Stomach smooth muscle (tissue), 2 donors: ENCODE data around the gene SPATA6.

Experiments
- H3K27ac ChIP-seq: one replicate; pipeline ENCODE4 v1.7.0; 2013; ENCODE audit warnings: mild to moderate bottlenecking, low read length, inconsistent platforms
- H3K27me3 ChIP-seq, 2 donors: one replicate each; pipeline ENCODE4 v1.7.0; 2013; ENCODE audit warnings: low read length in 2 of 2; ENCODE audit not compliant: insufficient read depth in 2 of 2, control insufficient read depth in 1 of 2
- H3K36me3 ChIP-seq, 2 donors: one replicate each; pipeline ENCODE4 v1.7.0; 2013; ENCODE audit warnings: low read length in 2 of 2; ENCODE audit not compliant: control insufficient read depth in 2 of 2, insufficient read depth in 2 of 2
- H3K4me1 ChIP-seq: one replicate; pipeline ENCODE4 v1.7.0; 2013; ENCODE audit warnings: low read length; ENCODE audit not compliant: control insufficient read depth, insufficient read depth
- H3K4me3 ChIP-seq, 2 donors: one replicate each; pipeline ENCODE4 v1.7.0; 2013; ENCODE audit warnings: low read length in 2 of 2
- H3K9ac ChIP-seq, 2 donors: one replicate each; pipeline ENCODE4 v1.7.0; 2013; ENCODE audit warnings: low read length in 2 of 2, mild to moderate bottlenecking in 1 of 2
- H3K9me3 ChIP-seq, 2 donors: one replicate each; pipeline ENCODE4 v1.7.0; 2013; ENCODE audit warnings: low read length in 2 of 2; ENCODE audit not compliant: control insufficient read depth in 2 of 2
- donor health status: healthy.
- donor health status: Pancreatic carcinoma.

The SPATA6 gene

DNA sequence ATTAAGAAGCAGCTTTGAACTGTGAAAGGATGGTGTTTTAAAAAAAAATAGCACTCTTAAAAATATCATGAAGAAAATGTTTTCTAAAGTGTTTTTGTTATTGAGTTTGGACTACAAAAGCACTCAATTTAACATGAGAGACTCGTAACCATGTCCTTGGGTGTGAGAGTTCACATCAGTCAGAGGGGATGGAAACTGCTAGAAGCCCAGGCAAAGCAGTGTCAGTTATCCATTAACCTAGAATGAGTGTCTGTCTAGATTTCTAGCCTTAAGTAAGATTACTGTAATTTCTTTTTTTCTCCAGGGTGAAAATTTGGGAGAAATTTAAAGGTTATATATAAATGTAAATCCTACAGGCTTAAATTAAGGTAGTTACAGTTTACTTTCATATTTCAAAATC, 217.8 kb downstream of the SPATA6 start:
- Histone ChIP-seq H3K4me3 (no peak overlapping the region), H3K36me3 (no peaks in the 10 kb centered on the region), H3K4me1 (no peaks in the 10 kb centered on the region), H3K27me3 (no peaks in the 10 kb centered on the region), H3K27ac (no peak overlapping the region), H3K9me3 (no peaks in the 10 kb centered on the region), H3K9ac (no peak overlapping the region)

DNA sequence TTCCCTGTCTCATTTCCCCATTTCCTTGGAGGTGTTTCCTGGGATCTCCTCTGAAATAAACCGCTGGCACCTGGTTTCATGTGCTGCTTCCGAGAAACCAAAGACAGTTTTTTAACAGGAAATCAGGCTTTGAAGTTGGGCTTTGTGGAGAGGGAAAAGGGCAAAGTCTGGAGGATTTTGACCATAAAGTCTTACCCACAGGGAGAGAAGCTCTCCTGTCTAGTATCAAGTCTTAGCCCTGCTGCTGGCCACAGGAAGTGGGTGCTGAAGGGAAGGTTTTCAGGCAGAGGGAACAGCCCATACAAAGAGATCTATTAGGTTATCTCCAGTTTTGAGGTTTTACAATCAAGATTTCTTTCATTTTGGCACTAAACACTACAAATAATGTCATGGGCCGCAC, 220.2 kb downstream of the SPATA6 start:
- Histone ChIP-seq H3K9me3 (no peaks in the 10 kb centered on the region), H3K27me3 (no peaks in the 10 kb centered on the region), H3K27ac (no peak overlapping the region), H3K9ac (no peak overlapping the region), H3K36me3 (no peaks in the 10 kb centered on the region), H3K4me1 (no peaks in the 10 kb centered on the region), H3K4me3 (no peak overlapping the region)

DNA sequence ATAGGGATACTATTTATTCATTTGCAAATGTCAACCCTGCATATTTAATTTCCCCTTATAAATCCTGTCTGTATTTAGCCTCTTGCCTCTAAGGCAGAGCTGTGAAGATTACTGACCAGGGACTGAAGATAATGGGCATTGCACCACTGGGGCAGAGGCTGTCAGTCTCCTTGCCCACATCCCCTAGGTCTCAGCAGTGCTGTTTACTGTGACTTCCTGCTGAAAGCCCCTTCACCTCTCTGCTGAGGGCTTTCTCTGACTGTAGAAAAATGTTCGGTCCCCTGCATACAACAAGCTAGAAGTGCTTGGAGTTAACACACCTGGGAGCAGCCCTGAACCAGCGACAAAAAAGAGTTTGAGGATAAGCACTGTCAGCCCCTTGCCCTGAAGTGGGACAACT, 220.7 kb downstream of the SPATA6 start:
- H3K27me3 ChIP-seq = no peaks in the 10 kb centered on the region
- H3K36me3 ChIP-seq = no peaks in the 10 kb centered on the region
- no peaks in the 10 kb centered on the region for H3K4me1 ChIP-seq
- H3K9ac ChIP-seq = no peak overlapping the region
- H3K4me3 ChIP-seq = no peak overlapping the region
- no peaks in the 10 kb centered on the region for H3K9me3 ChIP-seq
- no peak overlapping the region for H3K27ac ChIP-seq

DNA sequence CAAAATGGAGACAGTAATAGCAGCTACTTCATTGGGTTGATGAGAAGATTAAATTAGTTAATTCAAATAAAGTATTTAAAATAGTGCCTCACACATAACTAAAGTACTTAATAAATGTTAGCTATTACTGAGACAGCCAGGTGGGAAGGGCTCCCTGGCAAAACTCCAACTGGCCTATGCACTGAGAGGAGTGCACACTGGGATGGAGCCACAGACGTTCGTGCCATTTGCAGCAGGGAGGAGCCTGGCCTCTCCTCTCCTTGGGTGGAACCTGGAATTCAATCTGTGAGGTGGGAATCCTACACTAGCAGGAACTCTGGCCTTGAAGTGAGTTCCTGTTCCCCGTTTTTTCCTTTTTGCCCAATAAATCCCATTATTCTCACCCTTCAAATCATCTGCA, 221.4 kb downstream of the SPATA6 start:
- no peak overlapping the region for H3K4me3 ChIP-seq
- no peaks in the 10 kb centered on the region for H3K9me3 ChIP-seq
- no peak overlapping the region for H3K9ac ChIP-seq
- no peak overlapping the region for H3K27ac ChIP-seq
- no peaks in the 10 kb centered on the region for H3K27me3 ChIP-seq
- no peaks in the 10 kb centered on the region for H3K4me1 ChIP-seq
- H3K36me3 ChIP-seq = no peaks in the 10 kb centered on the region

DNA sequence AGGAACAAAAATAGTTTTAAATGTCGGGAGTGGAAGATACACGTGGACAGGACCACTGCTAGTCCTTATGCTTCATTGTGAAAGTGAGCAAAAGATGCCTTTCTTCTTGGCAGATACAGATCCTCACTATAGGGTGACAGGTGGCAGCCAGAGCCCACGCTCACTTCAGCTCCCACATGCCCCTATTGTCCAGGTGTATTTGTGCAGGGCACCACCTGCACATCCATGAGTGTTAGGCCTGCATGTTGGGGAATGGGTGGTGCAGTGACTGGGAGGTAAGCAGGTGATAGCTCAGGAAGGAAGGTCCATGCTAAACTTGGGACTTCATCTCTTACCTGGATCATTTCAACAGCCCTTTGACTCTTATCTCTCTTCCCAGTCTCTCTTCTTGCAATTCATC, 222.1 kb downstream of the SPATA6 start:
- Histone ChIP-seq H3K36me3 (no peaks in the 10 kb centered on the region), H3K27me3 (no peaks in the 10 kb centered on the region), H3K9ac (no peak overlapping the region), H3K4me1 (no peaks in the 10 kb centered on the region), H3K9me3 (no peaks in the 10 kb centered on the region), H3K27ac (no peak overlapping the region), H3K4me3 (no peak overlapping the region)

DNA sequence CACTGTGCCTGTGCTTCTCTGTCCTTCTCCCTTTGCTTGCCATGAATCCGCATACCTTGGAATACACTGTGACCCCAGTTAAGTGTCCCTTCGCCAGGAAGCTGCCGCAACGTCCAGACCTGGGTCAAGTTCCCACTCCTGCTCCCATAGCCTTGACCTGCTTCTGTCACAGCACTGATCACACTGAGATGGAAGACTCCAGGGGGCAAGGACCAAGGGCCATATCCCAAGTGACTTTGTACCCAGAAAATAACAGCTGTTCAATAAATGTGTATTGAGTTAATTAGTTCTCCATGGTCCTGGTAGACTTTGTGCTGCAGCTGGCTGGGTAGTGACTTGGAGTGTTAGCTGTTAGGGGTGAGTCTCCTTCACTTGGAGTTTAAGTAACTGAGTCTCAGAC, 223.6 kb downstream of the SPATA6 start:
- no peaks in the 10 kb centered on the region for H3K4me1 ChIP-seq
- H3K27ac ChIP-seq = no peak overlapping the region
- H3K4me3 ChIP-seq = no peak overlapping the region
- H3K36me3 ChIP-seq = no peaks in the 10 kb centered on the region
- H3K9ac ChIP-seq = no peak overlapping the region
- no peaks in the 10 kb centered on the region for H3K9me3 ChIP-seq
- H3K27me3 ChIP-seq = no peaks in the 10 kb centered on the region

DNA sequence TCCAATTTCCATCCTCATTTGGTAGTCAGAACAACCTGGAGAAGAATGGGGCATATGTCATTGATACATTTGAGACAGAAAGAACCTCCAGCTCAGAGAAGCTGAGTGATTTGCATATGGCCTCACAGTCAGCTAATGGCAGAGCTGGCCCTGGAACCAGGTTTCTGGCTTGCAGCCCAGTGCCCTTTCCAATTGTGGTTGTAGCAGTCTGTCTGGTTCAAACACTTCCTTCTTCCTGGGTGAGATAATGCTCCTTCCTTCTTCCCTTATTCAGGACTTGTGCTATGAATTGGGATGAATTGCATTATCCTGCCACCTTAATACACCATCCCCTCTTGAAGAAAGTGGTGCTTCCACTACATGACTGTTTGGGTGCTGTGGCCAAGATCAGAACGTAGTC, 225.3 kb downstream of the SPATA6 start:
- Histone ChIP-seq H3K27ac (no peak overlapping the region), H3K36me3 (no peaks in the 10 kb centered on the region), H3K9ac (no peak overlapping the region)

More for the DNA sequence above, 225.3 kb downstream of the SPATA6 start:
- no peak overlapping the region for H3K4me3 ChIP-seq
- no peaks in the 10 kb centered on the region for H3K4me1 ChIP-seq
- H3K9me3 ChIP-seq = no peaks in the 10 kb centered on the region
- no peaks in the 10 kb centered on the region for H3K27me3 ChIP-seq
